Esophagus muscularis mucosa (tissue), 3 donors: ENCODE data around the gene KANK4.

Experiments used
- POLR2A ChIP-seq: fragments of 450-650 bp; IDR thresholded peaks from one replicate; pipeline ENCODE4 v1.6.1; 2017; ENCODE audit warnings: antibody characterized with exemption, moderate library complexity, mild to moderate bottlenecking, low read depth
- TF ChIP-seq, protein P1 (sequence below), 3 experiments: fragments of 200-600 bp in 2 of 3; fragments of 450-650 bp in 1 of 3; sonication (generic) in 2 of 3; IDR thresholded peaks; one replicate each; pipeline ENCODE4 v1.5.1; 2017 to 2019; ENCODE audit warnings: antibody characterized with exemption in 3 of 3, mild to moderate bottlenecking in 2 of 3, moderate library complexity in 1 of 3

DNA sequence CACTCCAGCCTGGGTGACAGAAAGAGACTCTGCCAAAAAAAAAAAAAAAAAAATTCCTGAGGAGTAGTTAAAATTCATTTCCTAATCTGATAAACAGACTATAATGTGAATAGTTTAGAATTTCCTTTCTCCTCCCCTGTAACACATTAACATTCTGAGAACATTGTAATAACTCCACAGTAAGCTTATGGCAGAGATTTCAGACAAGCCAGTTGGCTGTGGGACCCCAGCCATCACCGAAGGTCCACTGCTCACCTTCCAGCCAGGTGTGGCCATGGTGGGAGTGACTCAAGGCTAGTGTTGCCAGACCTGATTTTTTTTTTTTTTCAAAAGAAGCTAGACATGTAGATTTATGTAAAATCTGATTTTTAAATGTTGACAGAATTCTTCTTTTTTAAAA lies 11.8 kb downstream of the KANK4 start:
- TF ChIP-seq, protein P1, sequence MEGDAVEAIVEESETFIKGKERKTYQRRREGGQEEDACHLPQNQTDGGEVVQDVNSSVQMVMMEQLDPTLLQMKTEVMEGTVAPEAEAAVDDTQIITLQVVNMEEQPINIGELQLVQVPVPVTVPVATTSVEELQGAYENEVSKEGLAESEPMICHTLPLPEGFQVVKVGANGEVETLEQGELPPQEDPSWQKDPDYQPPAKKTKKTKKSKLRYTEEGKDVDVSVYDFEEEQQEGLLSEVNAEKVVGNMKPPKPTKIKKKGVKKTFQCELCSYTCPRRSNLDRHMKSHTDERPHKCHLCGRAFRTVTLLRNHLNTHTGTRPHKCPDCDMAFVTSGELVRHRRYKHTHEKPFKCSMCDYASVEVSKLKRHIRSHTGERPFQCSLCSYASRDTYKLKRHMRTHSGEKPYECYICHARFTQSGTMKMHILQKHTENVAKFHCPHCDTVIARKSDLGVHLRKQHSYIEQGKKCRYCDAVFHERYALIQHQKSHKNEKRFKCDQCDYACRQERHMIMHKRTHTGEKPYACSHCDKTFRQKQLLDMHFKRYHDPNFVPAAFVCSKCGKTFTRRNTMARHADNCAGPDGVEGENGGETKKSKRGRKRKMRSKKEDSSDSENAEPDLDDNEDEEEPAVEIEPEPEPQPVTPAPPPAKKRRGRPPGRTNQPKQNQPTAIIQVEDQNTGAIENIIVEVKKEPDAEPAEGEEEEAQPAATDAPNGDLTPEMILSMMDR (IDR thresholded peaks at IDR 0.05), result no peak
- no peak for TF ChIP-seq POLR2A
